ENCODE data around the gene MMD2. TPM values are rescaled to one million over a fixed set of nuclear protein-coding genes. Genes with fewer than 3 reads are reported as not detected.

The MMD2 gene
- total RNA-seq, 2 donors from 2014 or later = not detected

GRCh38 chr7:4948402-4948801, 10.6 kb downstream of the MMD2 start:
- no peaks in the 10 kb centered on the region for H3K9me3 Mint-ChIP-seq
- no peaks in the 10 kb centered on the region for H3K36me3 Mint-ChIP-seq (ENCODE audit: insufficient read depth in 2 of 2)
- H3K4me3 Mint-ChIP-seq = no peak overlapping the region

GRCh38 chr7:4945949-4946348, 13.0 kb downstream of the MMD2 start:
- DNase-seq = no peak
- H3K4me1 Mint-ChIP-seq (ENCODE audit: low read depth) = no peaks in the 10 kb centered on the region
- H3K4me3 Mint-ChIP-seq = no peak overlapping the region
- no peak for ATAC-seq (replicated peaks in 1 of 2)
- no peaks in the 10 kb centered on the region for H3K36me3 Mint-ChIP-seq (ENCODE audit: insufficient read depth in 2 of 2)
- no peak overlapping the region for H3K27ac Mint-ChIP-seq
- H3K27me3 Mint-ChIP-seq (ENCODE audit: low read depth) = peaks cover 10% of the 10 kb centered on the region
- no peaks in the 10 kb centered on the region for H3K9me3 Mint-ChIP-seq

More at GRCh38 chr7:4948402-4948801, 10.6 kb downstream of the MMD2 start:
- Mint-ChIP-seq H3K27ac (no peak overlapping the region), H3K27me3 (ENCODE audit: low read depth) (peaks cover 16% of the 10 kb centered on the region), H3K4me1 (ENCODE audit: low read depth) (no peaks in the 10 kb centered on the region)
- no peak for DNase-seq
- no peak for ATAC-seq (replicated peaks in 1 of 2)

- Mint-ChIP-seq H3K36me3 (ENCODE audit: insufficient read depth in 2 of 2) (no peaks in the 10 kb centered on the region), H3K9me3 (no peaks in the 10 kb centered on the region), H3K4me3 (no peak overlapping the region), H3K27ac (no peak overlapping the region), H3K4me1 (ENCODE audit: low read depth) (no peaks in the 10 kb centered on the region), H3K27me3 (ENCODE audit: low read depth) (peaks cover 10% of the 10 kb centered on the region)
- ATAC-seq (replicated peaks in 1 of 2) (no peak), DNase-seq (no peak)
Observed at GRCh38 chr7:4944939-4945338, 14.0 kb downstream of the MMD2 start.

GRCh38 chr7:4943297-4943696, 15.7 kb downstream of the MMD2 start:
- Mint-ChIP-seq H3K36me3 (ENCODE audit: insufficient read depth in 2 of 2) (no peaks in the 10 kb centered on the region), H3K4me1 (ENCODE audit: low read depth) (no peaks in the 10 kb centered on the region), H3K27ac (no peak overlapping the region), H3K27me3 (ENCODE audit: low read depth) (peaks cover 10% of the 10 kb centered on the region), H3K4me3 (no peak overlapping the region), H3K9me3 (no peaks in the 10 kb centered on the region)
- ATAC-seq (replicated peaks in 1 of 2) = no peak
- DNase-seq = no peak

- Mint-ChIP-seq H3K27ac (no peak overlapping the region), H3K9me3 (no peaks in the 10 kb centered on the region), H3K4me1 (ENCODE audit: low read depth) (no peaks in the 10 kb centered on the region), H3K27me3 (ENCODE audit: low read depth) (no peaks in the 10 kb centered on the region), H3K36me3 (ENCODE audit: insufficient read depth in 2 of 2) (no peaks in the 10 kb centered on the region), H3K4me3 (no peak overlapping the region)
- ATAC-seq (replicated peaks in 1 of 2) = no peak
- no peak for DNase-seq
Observed at GRCh38 chr7:4939971-4940728, 18.8 kb downstream of the MMD2 start.

- H3K27me3 Mint-ChIP-seq (ENCODE audit: low read depth) = no peaks in the 10 kb centered on the region
Observed at GRCh38 chr7:4937411-4937810, 21.6 kb downstream of the MMD2 start.

GRCh38 chr7:4934419-4935025, 24.5 kb downstream of the MMD2 start:
- Mint-ChIP-seq H3K4me1 (ENCODE audit: low read depth) (no peaks in the 10 kb centered on the region), H3K36me3 (ENCODE audit: insufficient read depth in 2 of 2) (no peaks in the 10 kb centered on the region), H3K4me3 (no peak overlapping the region), H3K9me3 (no peaks in the 10 kb centered on the region), H3K27ac (no peak overlapping the region), H3K27me3 (ENCODE audit: low read depth) (no peaks in the 10 kb centered on the region)
- no peak for DNase-seq
- ATAC-seq (replicated peaks in 1 of 2) = no peak

More at GRCh38 chr7:4937411-4937810, 21.6 kb downstream of the MMD2 start:
- H3K4me1 Mint-ChIP-seq (ENCODE audit: low read depth) = no peaks in the 10 kb centered on the region
- ATAC-seq (replicated peaks in 1 of 2) (no peak), DNase-seq (no peak)
- H3K9me3 Mint-ChIP-seq = no peaks in the 10 kb centered on the region
- no peaks in the 10 kb centered on the region for H3K36me3 Mint-ChIP-seq (ENCODE audit: insufficient read depth in 2 of 2)
- no peak overlapping the region for H3K27ac Mint-ChIP-seq
- no peak overlapping the region for H3K4me3 Mint-ChIP-seq

GRCh38 chr7:4931943-4932342, 27.0 kb downstream of the MMD2 start:
- DNase-seq (no peak), ATAC-seq (replicated peaks in 1 of 2) (no peak)
- Mint-ChIP-seq H3K36me3 (ENCODE audit: insufficient read depth in 2 of 2) (no peaks in the 10 kb centered on the region), H3K27me3 (ENCODE audit: low read depth) (no peaks in the 10 kb centered on the region), H3K4me3 (no peak overlapping the region), H3K9me3 (no peaks in the 10 kb centered on the region), H3K4me1 (ENCODE audit: low read depth) (no peaks in the 10 kb centered on the region), H3K27ac (no peak overlapping the region)

GRCh38 chr7:4929005-4929404, 30.0 kb downstream of the MMD2 start:
- H3K9me3 Mint-ChIP-seq = no peaks in the 10 kb centered on the region
- no peak overlapping the region for H3K27ac Mint-ChIP-seq
- H3K4me3 Mint-ChIP-seq = no peak overlapping the region
- DNase-seq = no peak
- H3K36me3 Mint-ChIP-seq (ENCODE audit: insufficient read depth in 2 of 2) = no peaks in the 10 kb centered on the region
- no peaks in the 10 kb centered on the region for H3K27me3 Mint-ChIP-seq (ENCODE audit: low read depth)
- ATAC-seq (replicated peaks in 1 of 2) = no peak
- no peaks in the 10 kb centered on the region for H3K4me1 Mint-ChIP-seq (ENCODE audit: low read depth)

GRCh38 chr7:4928445-4928844, 30.5 kb downstream of the MMD2 start:
- ATAC-seq (replicated peaks in 1 of 2) (no peak), DNase-seq (no peak)
- H3K27ac Mint-ChIP-seq = no peak overlapping the region
- no peak overlapping the region for H3K4me3 Mint-ChIP-seq
- no peaks in the 10 kb centered on the region for H3K27me3 Mint-ChIP-seq (ENCODE audit: low read depth)
- no peaks in the 10 kb centered on the region for H3K9me3 Mint-ChIP-seq
- H3K36me3 Mint-ChIP-seq (ENCODE audit: insufficient read depth in 2 of 2) = no peaks in the 10 kb centered on the region
- no peaks in the 10 kb centered on the region for H3K4me1 Mint-ChIP-seq (ENCODE audit: low read depth)

- Mint-ChIP-seq H3K4me3 (no peak overlapping the region), H3K4me1 (ENCODE audit: low read depth) (no peaks in the 10 kb centered on the region)
- DNase-seq = no peak
Observed at GRCh38 chr7:4919969-4920766, 38.8 kb downstream of the MMD2 start.

GRCh38 chr7:4916113-4916512, 42.9 kb downstream of the MMD2 start:
- H3K9me3 Mint-ChIP-seq = no peaks in the 10 kb centered on the region

More at GRCh38 chr7:4919969-4920766, 38.8 kb downstream of the MMD2 start:
- no peak overlapping the region for H3K27ac Mint-ChIP-seq
- H3K27me3 Mint-ChIP-seq (ENCODE audit: low read depth) = no peaks in the 10 kb centered on the region
- no peaks in the 10 kb centered on the region for H3K9me3 Mint-ChIP-seq
- ATAC-seq (replicated peaks in 1 of 2) = no peak
- peaks cover 0 to 1% of the 10 kb centered on the region in 2 donors for H3K36me3 Mint-ChIP-seq (ENCODE audit: insufficient read depth in 2 of 2)

GRCh38 chr7:4911111-4911828, 47.7 kb downstream of the MMD2 start:
- ATAC-seq (replicated peaks in 1 of 2) = no peak
- no peaks in the 10 kb centered on the region for H3K4me1 Mint-ChIP-seq (ENCODE audit: low read depth)
- no peaks in the 10 kb centered on the region for H3K27me3 Mint-ChIP-seq (ENCODE audit: low read depth)

More at GRCh38 chr7:4916113-4916512, 42.9 kb downstream of the MMD2 start:
- no peak overlapping the region for H3K4me3 Mint-ChIP-seq
- no peak for DNase-seq
- H3K27me3 Mint-ChIP-seq (ENCODE audit: low read depth) = no peaks in the 10 kb centered on the region
- no peaks in the 10 kb centered on the region for H3K4me1 Mint-ChIP-seq (ENCODE audit: low read depth)
- peaks cover 0 to 1% of the 10 kb centered on the region in 2 donors for H3K36me3 Mint-ChIP-seq (ENCODE audit: insufficient read depth in 2 of 2)
- H3K27ac Mint-ChIP-seq = no peak overlapping the region
- no peak for ATAC-seq (replicated peaks in 1 of 2)

More at GRCh38 chr7:4911111-4911828, 47.7 kb downstream of the MMD2 start:
- no peak overlapping the region for H3K27ac Mint-ChIP-seq
- H3K9me3 Mint-ChIP-seq = no peaks in the 10 kb centered on the region
- no peak overlapping the region for H3K4me3 Mint-ChIP-seq
- no peak for DNase-seq
- no peaks in the 10 kb centered on the region for H3K36me3 Mint-ChIP-seq (ENCODE audit: insufficient read depth in 2 of 2)
